H54 (cell line): ENCODE results near the gene PMVK.

Source experiments
- DNase-seq: peaks from one replicate; pipeline ENCODE4 v3.0.0; 2011; ENCODE audit warnings: low spot score, mixed read lengths; ENCODE audit not compliant: insufficient read length
- FAIRE-seq: peaks from 3 replicates; lab custom pipeline; 2011; peaks lifted over from hg19 to GRCh38; lab: Jason Lieb, UNC
- POLR2A ChIP-seq: IDR thresholded peaks from 2 replicates; pipeline ENCODE4 v1.6.1; 2011; ENCODE audit warnings: low read depth, mild to moderate bottlenecking, low read length

PMVK gene

DNA sequence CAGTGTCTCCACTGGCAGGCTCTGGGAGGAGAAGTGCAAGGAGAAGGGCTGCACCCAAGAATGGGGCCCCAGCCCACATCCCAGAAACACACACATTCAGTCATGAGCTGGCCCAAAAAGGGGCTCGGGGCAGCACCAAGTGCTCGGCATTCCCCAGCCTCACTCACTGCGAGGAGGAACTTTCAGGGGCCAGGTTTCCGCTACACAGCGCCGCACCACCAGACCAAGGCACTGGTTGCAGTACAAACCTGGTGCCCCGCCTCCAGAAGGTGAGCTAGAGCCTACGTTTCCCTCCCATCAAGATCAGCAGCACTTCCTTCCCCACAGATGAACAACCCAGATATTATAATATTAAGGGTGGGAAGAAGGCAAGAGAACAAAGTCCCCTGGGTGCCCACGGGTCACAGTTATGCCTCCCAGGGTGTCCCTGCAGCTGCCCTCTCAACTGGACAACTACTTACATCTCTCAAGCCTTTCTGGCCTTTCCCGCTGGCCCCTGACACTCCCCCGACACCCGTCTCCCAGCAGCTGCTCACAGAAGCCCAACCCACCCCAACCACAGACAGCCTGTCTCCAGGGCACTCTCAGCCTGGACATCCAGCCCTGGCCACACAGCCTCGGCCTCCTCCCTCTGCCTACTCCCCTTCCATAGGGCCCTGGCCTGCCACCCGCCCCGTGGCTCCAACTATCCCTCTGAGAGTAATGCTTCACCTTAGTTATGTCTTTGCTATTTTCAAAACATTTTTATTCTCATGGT lies 15.6 kb upstream of the PMVK start:
- no peak for FAIRE-seq
- no peak for DNase-seq
- no peak for TF ChIP-seq POLR2A

DNA sequence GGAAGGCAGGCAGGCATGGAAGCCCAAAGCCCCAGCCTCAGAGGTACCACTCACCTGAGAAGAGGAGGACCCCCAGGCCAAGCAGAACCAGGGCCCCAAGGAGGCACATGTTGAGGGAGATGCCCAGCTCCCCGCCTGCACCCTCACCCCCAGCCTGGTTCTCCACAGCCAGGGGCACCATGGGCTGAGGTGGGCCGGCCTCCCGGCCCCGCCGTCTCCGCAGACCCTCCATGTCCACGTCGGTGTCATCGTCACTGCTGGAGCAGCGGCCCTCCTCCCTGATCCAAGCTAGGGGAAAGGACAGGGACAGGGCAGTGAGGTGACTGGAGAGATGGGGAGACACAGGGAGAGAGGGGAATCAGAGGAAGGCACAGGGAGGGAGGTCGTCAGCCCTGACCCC lies 11.6 kb upstream of the PMVK start:
- FAIRE-seq, result no peak
- TF ChIP-seq POLR2A, result no peak
- DNase-seq, result no peak

DNA sequence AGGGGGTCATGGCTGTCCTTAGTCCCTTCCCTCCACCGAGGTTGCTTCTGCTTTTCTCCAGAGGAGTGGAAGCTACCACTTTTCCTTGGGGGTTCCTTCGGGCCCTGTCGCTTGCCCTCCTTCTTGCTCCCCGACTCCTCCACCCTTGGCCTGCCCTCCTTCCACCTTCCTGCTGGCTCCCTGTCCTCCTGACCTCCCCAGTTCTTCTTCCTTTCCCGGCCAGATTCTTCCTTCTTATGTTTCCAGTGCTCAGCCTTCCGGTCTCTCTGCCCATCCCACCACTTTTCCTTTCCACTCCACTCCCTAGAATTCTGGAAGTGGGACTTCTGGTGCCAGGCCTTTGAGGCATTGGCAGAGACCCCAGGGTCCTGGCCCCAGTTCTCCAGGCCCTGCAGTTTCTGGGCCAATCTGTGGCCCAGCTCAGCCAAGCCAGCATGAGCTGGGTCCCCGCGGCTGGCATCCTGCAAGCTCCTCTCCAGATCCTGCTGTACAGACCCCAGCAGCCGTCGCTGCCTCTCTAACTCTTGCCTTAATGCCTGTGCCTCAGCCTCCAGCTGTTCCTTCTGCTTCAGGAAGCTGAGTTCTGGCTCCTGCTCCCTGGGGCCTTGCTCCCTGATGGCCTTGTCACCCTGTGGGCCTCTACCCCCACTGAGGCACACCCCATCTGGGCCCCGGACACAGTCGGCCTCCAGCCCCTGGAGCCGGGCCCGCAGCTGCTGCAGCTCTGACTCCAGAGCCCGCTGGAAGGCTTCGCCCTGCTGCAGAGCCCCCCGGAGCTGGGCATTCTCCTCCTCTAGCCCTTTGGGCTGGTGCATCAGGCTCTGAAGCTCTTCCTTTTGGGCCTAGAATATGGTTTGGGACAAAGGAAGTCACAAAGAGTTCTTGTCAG lies 9.7 kb upstream of the PMVK start:
- no peak for DNase-seq
- FAIRE-seq, result no peak
- TF ChIP-seq POLR2A, result no peak

- TF ChIP-seq POLR2A, result no peak
- no peak for FAIRE-seq
- DNase-seq, result no peak
Measured at GRCh38 chr1:154945160-154945961, 8.8 kb upstream of the PMVK start.

- no peak for DNase-seq
- TF ChIP-seq POLR2A, result no peak
- no peak for FAIRE-seq
Measured at GRCh38 chr1:154944401-154945159, 8.1 kb upstream of the PMVK start.

DNA sequence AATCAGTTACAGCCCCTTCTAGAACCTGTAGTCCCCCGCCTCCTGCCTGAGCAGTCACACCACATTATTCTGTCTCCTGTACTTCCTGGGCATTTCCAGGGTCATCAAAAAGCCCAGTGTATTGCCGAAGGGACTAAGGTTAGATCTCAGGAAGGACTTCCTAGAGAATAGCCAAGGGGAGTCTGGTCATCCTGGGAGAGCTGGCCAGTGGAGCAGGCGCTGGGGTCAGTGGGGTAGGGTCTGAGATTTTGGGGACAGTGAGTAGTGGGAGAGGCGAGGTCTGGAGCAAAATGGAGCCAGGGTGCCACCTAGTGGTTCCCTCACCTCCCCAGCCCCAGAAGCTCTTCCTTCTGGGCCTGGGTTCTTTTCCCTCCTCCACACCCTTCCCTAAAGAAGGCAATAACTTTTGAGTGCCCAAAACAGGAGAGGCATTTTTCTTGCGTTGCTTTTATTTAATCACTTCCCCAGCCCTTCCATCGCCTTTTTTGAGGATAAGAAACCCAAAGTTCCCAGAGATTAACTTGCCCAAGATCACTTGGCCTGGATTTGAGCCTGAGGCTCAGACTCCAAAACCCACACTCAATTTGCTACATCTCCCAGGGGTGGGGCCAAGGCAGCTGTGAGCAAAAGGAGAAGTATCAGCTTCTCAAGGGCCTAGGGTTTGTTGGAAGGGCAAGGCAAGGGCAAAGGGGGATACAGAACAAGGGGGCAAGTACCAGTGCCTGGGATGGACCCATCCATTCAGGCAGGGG lies 7.3 kb upstream of the PMVK start:
- FAIRE-seq (no peak), DNase-seq (no peak)
- TF ChIP-seq POLR2A, result no peak

GRCh38 chr1:154941333-154942013 lies 5.0 kb upstream of the PMVK start:
- TF ChIP-seq POLR2A, result no peak
- FAIRE-seq (no peak), DNase-seq (no peak)

DNA sequence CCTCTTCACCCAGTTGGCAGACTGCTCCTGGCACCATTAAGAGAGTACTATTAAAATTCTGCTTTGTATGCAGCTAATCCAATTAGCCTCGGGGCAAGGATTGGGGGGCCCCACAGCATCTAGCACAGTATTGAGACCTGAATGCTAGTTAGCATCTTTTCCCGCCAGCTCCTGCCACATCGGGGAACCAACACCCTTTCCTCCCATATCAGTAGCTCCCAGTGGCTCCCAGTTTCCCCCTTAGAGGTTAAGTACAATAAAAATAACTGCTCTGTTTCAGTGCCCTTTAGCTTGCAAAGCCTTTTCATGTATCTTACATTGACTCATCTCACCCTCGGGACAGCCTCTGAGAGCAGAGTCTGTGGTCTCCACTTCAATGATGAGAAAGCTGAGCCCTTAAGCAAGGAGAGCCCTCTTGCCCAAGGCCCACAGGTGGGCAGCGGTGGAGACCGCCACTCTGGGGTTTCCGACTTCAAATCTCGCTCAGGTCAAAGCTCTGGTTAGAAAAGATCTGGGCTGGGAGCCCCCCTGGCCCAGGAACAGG lies 4.2 kb upstream of the PMVK start:
- no peak for TF ChIP-seq POLR2A
- DNase-seq (no peak), FAIRE-seq (no peak)

GRCh38 chr1:154940213-154940560 lies 3.7 kb upstream of the PMVK start:
- no peak for DNase-seq
- no peak for TF ChIP-seq POLR2A
- no peak for FAIRE-seq

GRCh38 chr1:154938604-154939399 lies 2.3 kb upstream of the PMVK start:
- no peak for TF ChIP-seq POLR2A

GRCh38 chr1:154937988-154938386 lies 1.5 kb upstream of the PMVK start:
- DNase-seq (no peak), FAIRE-seq (no peak)
- no peak for TF ChIP-seq POLR2A

More at GRCh38 chr1:154938604-154939399, 2.3 kb upstream of the PMVK start:
- FAIRE-seq (no peak), DNase-seq (no peak)
